Left lung (tissue), 10 donors: ENCODE data around the gene KCNH8. TPM values are rescaled to one million over a fixed set of nuclear protein-coding genes. Genes with fewer than 3 reads are reported as not detected.

ENCODE experiments used
- ATAC-seq: fragments of 200-7000 bp; cut with Tn5 transposase; one replicate; pipeline ENCODE4 v1.9.1; 2020; ENCODE audit warnings: moderate library complexity
- DNase-seq, 4 donors: peaks; one replicate each; pipeline ENCODE4 v3.0.0-alpha.2; 2013 to 2020
- H3K27ac ChIP-seq, 2 donors: fragments of 200-600 bp; sonication (generic) in 1 of 2; one replicate each; pipeline versions ENCODE4 v1.5.0 to v1.8.0; 2020 to 2021
- H3K27me3 ChIP-seq, 2 donors: fragments of 200-600 bp; sonication (generic) in 1 of 2; one replicate each; pipeline versions ENCODE4 v1.5.0 to v1.8.0; 2020 to 2021
- H3K36me3 ChIP-seq, 2 donors: fragments of 200-600 bp; sonication (generic) in 1 of 2; one replicate each; pipeline versions ENCODE4 v1.5.0 to v1.8.0; 2020 to 2021
- H3K4me1 ChIP-seq, 2 donors: fragments of 200-600 bp; one replicate each; pipeline ENCODE4 v1.8.0; 2021
- H3K4me3 ChIP-seq, 2 donors: fragments of 200-600 bp; sonication (generic) in 1 of 2; one replicate each; pipeline versions ENCODE4 v1.5.0 to v1.8.0; 2020 to 2021; ENCODE audit warnings: mild to moderate bottlenecking in 1 of 2
- H3K9me3 ChIP-seq, 2 donors: fragments of 200-600 bp; sonication (generic) in 1 of 2; one replicate each; pipeline versions ENCODE4 v1.5.0 to v1.8.0; 2020 to 2021
- intact Hi-C, 2 donors: fragments of 100-400 bp; cut with DNase I; formaldehyde crosslinking; loops; one replicate each; pipeline versions ENCODE4 v1.11.2 to v1.14.2; 2022
- polyA plus RNA-seq, 6 donors: library from polyadenylated mRNA; unstranded; fragments of 120-200 nt; gene quantifications; one replicate each; pipeline ENCODE4 v1.2.1, GENCODE V29; 2013; ENCODE audit not compliant: insufficient read length in 6 of 6
- total RNA-seq, 2 donors: library from RNA; stranded (reverse); fragmentation: NEBNext Ultra II Directional; extraction: Animal tissue kit (Norgen Biotek cat#: 25700); gene quantifications; one replicate each; pipeline ENCODE4 v1.2.1, GENCODE V29; 2021
- TF ChIP-seq, protein P1 (sequence below), 2 donors: fragments of 200-600 bp; sonication (generic) in 1 of 2; IDR thresholded peaks; one replicate each; pipeline versions ENCODE4 v1.5.0 to v1.8.0; 2021; ENCODE audit warnings: antibody characterized with exemption in 2 of 2
- donor health status: DM: no; HTN: yes; CAD: no.
- donor health status: DM: no; HTN: no; CAD: no.

KCNH8 gene
- total and polyA plus RNA-seq, 8 donors: 0.12 to 3.0 (median 2.1) TPM

DNA sequence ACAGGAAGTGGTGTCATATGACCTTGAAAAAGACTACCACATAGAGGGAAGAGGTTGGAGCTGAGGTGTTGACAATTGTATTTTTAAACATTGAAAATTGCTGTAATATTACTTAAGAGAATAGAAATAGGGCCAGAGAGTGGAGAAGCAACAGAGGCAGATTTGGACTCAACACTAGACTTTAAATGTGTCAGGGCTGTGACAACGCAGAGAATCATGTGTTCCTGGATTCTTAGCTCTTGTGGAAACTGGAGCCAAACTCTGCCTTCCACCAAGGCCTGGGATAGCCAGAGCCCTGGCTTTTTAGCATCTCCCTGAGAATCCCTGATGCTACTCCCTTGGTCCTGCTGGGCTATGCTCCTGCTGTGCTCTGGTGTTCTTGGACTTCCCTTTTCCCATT, 277.5 kb downstream of the KCNH8 start:
- Histone ChIP-seq H3K27ac (no peak overlapping the region), H3K36me3 (no peaks in the 10 kb centered on the region), H3K4me1 (no peaks in the 10 kb centered on the region), H3K9me3 (peaks cover 0 to 3% of the 10 kb centered on the region in 2 donors), H3K27me3 (no peaks in the 10 kb centered on the region), H3K4me3 (no peak overlapping the region)
- DNase-seq (no peak), ATAC-seq (no peak)
- intact Hi-C loops: no loop called here
- TF ChIP-seq, protein P1, sequence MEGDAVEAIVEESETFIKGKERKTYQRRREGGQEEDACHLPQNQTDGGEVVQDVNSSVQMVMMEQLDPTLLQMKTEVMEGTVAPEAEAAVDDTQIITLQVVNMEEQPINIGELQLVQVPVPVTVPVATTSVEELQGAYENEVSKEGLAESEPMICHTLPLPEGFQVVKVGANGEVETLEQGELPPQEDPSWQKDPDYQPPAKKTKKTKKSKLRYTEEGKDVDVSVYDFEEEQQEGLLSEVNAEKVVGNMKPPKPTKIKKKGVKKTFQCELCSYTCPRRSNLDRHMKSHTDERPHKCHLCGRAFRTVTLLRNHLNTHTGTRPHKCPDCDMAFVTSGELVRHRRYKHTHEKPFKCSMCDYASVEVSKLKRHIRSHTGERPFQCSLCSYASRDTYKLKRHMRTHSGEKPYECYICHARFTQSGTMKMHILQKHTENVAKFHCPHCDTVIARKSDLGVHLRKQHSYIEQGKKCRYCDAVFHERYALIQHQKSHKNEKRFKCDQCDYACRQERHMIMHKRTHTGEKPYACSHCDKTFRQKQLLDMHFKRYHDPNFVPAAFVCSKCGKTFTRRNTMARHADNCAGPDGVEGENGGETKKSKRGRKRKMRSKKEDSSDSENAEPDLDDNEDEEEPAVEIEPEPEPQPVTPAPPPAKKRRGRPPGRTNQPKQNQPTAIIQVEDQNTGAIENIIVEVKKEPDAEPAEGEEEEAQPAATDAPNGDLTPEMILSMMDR (IDR thresholded peaks at IDR 0.05): no peak

DNA sequence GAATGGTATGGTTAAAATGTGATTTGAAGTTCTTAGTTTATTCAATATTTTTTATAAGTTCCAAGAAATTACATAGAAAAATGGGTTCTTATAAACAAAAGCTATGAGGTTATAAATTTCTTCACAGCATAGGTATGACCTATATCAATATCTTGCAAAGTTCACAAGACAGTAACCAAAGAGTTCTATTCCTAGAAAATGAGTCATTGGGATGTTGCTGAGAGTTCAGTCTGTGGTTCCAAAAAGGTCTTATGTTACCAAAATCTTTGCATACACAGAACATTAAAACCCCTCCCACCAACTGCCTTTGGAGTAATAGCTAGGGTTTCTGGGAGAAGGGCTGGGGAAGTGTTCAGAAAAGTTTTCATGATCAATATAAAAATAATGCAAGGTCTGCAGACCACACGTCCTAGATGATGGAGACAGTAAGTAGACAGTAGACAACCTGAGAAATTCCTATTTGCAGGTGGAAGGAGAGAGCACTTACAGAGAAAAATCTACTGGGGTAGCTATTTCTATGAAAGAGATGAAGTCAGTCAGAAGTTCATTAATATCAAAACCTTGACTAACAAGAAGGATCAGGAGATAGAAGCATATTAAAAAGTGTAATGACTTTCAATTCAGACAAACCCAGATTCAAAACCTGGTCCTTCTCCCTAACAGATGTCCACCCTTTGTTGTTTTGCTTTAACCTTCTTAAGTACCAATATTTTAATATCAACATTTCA, 279.3 kb downstream of the KCNH8 start:
- intact Hi-C loops: no loop called here
- DNase-seq (no peak), ATAC-seq (no peak)

DNA sequence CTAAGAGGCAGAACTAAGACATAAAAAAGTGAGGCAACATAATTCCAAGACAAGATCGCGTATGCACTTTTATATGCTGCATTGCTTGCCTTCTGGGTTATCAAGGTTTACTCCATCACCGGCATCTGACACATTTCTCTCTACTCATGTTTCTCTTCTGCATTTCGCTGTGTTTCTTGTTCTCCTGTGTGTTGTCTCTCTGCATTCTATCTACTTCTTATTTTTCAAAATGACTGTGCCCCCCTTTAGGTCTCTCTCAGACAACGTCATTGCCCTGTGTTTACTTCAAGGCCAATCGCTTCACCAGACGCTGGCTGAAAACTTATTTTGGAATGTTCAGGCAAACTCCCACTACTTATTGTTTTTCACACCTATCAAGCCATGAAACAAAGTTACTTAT, 280.4 kb downstream of the KCNH8 start:
- Histone ChIP-seq H3K27ac (no peak overlapping the region), H3K4me1 (no peaks in the 10 kb centered on the region), H3K27me3 (no peaks in the 10 kb centered on the region), H3K9me3 (peaks cover 0 to 8% of the 10 kb centered on the region in 2 donors), H3K36me3 (no peaks in the 10 kb centered on the region), H3K4me3 (no peak overlapping the region)
- ATAC-seq: no peak
- intact Hi-C loops: no loop called here
- TF ChIP-seq, protein P1 (IDR thresholded peaks at IDR 0.05): no peak
- no peak for DNase-seq

More for the DNA sequence above, 279.3 kb downstream of the KCNH8 start:
- Histone ChIP-seq H3K4me3 (no peak overlapping the region), H3K4me1 (no peaks in the 10 kb centered on the region), H3K27me3 (no peaks in the 10 kb centered on the region), H3K36me3 (no peaks in the 10 kb centered on the region), H3K27ac (no peak overlapping the region), H3K9me3 (peaks cover 0 to 8% of the 10 kb centered on the region in 2 donors)
- TF ChIP-seq, protein P1 (IDR thresholded peaks at IDR 0.05): no peak

DNA sequence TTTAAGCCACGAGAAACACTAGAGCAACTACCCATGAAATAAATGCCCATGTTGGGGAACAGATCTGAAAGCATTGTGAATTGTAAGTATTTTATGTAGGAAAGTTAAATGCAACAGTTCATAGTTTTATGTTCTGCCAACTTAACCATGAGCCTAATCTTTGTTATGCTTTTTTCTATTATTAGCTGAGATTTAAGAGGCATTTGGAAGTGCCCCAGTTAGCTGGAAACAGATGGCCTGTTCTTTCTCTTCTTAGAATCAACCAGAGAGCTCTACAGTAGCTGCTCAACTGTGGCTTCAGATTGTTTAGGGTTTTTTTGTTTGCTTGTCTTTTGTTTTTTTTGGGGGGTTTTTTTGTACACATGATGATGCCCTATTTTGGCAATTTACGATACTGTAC, 284.4 kb downstream of the KCNH8 start:
- Histone ChIP-seq H3K36me3 (no peaks in the 10 kb centered on the region), H3K27ac (no peak overlapping the region), H3K4me3 (no peak overlapping the region), H3K9me3 (peaks cover 0 to 8% of the 10 kb centered on the region in 2 donors), H3K27me3 (no peaks in the 10 kb centered on the region), H3K4me1 (no peaks in the 10 kb centered on the region)
- TF ChIP-seq, protein P1 (IDR thresholded peaks at IDR 0.05): no peak
- DNase-seq (peak in 2 of 4 donors; percentile 16 to 43), ATAC-seq (no peak)
- intact Hi-C loops: no loop called here

GRCh38 chr3:19436746-19437145, 288.4 kb downstream of the KCNH8 start:
- Histone ChIP-seq H3K4me3 (no peak overlapping the region), H3K4me1 (no peaks in the 10 kb centered on the region), H3K9me3 (no peaks in the 10 kb centered on the region), H3K36me3 (no peaks in the 10 kb centered on the region), H3K27ac (no peak overlapping the region), H3K27me3 (no peaks in the 10 kb centered on the region)
- intact Hi-C loops: no loop called here
- DNase-seq (no peak), ATAC-seq (no peak)
- TF ChIP-seq, protein P1 (IDR thresholded peaks at IDR 0.05): no peak
